ENCODE measurements around the gene TREML1.

Gene TREML1

DNA sequence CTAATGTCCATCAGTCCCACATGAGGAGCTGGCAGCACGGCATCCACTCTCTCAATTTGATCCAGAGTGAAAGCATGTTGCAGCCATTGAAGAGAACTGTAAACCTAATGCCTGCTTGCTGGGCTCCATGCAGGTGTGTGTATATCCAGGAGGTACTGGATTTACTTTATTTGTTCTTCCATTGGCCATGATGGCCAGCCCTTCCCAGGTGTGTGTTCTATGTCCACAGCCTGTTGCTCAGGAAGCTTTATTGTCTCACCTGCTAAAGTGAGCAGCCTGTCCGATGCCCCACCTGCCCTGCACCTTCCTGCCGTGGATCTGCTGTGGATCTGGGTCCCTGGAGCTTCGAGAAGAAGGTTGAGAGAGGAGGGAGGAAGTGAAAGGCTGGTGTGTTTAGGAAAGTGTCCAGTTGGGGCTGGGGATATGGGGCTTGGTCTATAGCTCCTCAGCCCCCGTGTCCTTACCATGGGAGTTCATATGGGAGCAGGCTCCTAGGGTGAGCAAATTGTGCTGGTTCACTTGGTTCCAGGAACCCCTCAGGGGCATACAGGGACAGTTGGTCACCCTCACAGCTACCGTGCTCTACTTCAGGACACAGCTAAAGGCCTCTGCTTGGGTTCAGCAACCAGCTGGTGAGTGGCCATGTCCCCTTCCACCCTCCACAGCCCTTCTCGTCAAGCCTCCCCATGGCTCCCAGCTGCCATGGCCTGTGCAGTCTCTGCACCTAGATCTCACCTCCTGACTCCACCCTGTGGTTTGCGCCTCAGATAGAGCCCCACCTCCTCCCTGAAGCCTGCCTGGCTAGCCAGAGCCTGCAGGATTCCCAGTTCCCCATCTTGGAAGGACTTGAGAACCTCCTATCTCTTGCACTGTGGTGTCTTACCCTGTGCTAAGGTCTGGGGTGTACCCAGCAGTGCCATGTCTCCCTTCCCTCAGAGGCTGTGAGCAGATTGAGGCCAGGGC lies 34.1 kb upstream of the TREML1 start:
- H3K36me3 ChIP-seq (ENCODE audit: control insufficient read depth, low read length) = no peaks in the 10 kb centered on the region
- H3K9me2 ChIP-seq (replicated peaks; ENCODE audit: control insufficient read depth, low read length) = no peaks in the 10 kb centered on the region
- H3K4me3 ChIP-seq (ENCODE audit: low read length) = no peak overlapping the region
- peaks cover 14% of the 10 kb centered on the region; the same call in 1 of the 2 replicates for H3K9me3 ChIP-seq (ENCODE audit: control insufficient read depth, insufficient read depth, low read length)
- TF ChIP-seq, protein P1, sequence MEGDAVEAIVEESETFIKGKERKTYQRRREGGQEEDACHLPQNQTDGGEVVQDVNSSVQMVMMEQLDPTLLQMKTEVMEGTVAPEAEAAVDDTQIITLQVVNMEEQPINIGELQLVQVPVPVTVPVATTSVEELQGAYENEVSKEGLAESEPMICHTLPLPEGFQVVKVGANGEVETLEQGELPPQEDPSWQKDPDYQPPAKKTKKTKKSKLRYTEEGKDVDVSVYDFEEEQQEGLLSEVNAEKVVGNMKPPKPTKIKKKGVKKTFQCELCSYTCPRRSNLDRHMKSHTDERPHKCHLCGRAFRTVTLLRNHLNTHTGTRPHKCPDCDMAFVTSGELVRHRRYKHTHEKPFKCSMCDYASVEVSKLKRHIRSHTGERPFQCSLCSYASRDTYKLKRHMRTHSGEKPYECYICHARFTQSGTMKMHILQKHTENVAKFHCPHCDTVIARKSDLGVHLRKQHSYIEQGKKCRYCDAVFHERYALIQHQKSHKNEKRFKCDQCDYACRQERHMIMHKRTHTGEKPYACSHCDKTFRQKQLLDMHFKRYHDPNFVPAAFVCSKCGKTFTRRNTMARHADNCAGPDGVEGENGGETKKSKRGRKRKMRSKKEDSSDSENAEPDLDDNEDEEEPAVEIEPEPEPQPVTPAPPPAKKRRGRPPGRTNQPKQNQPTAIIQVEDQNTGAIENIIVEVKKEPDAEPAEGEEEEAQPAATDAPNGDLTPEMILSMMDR (IDR thresholded peaks at IDR 0.05; ENCODE audit: low read depth, low read length, poor library complexity, severe bottlenecking) = no peak
- no peak for TF ChIP-seq EZH2phosphoT487 (IDR thresholded peaks at IDR 0.05; ENCODE audit: borderline replicate concordance, low read length)
- no peaks in the 10 kb centered on the region for H4K20me1 ChIP-seq (ENCODE audit: control insufficient read depth, insufficient read depth, low read depth, low read length)
- H3K79me2 ChIP-seq (ENCODE audit: control insufficient read depth, low read length) = no peaks in the 10 kb centered on the region
- H3F3A ChIP-seq (ENCODE audit: control insufficient read depth, insufficient read depth) = no peaks in the 10 kb centered on the region
- no peak overlapping the region for H3K27ac ChIP-seq (ENCODE audit: low read depth, low read length)
- H3K4me2 ChIP-seq (ENCODE audit: low read length) = no peak overlapping the region
- peaks cover 8% of the 10 kb centered on the region for H3K4me1 ChIP-seq (ENCODE audit: control insufficient read depth, low read length)
- no peaks in the 10 kb centered on the region for H3K27me3 ChIP-seq (ENCODE audit: control insufficient read depth, low read length)

DNA sequence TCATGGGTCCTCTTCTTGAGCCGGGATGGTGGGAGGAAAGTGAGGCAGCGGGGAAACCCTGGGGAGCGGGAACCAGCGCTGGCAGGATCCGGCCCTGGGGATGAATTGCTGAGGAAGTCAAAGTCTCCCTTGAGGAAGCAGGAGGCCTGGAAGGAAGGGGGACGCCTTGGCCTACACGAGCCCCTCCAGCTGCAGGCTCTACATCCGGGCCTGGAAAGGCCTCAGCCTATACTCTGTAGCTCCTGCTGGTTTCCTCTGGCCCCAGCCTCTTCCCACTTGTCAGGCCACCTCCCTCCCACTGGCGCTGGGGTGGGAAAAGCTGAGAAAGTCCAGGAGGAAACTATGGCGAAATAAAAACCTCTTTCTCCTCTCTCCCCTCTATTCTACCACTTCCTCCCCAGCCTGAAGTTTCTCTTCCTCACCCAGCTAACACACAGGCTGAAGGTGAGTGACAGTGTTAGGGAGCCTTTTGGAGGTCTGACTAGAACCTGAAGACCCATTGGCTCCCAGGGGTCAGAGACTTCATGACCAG lies 31.9 kb upstream of the TREML1 start:
- peaks cover 14% of the 10 kb centered on the region; the same call in 1 of the 2 replicates for H3K9me3 ChIP-seq (ENCODE audit: control insufficient read depth, insufficient read depth, low read length)
- no peaks in the 10 kb centered on the region for H3K9me2 ChIP-seq (replicated peaks; ENCODE audit: control insufficient read depth, low read length)
- no peaks in the 10 kb centered on the region for H3K79me2 ChIP-seq (ENCODE audit: control insufficient read depth, low read length)
- no peak overlapping the region for H3K4me2 ChIP-seq (ENCODE audit: low read length)
- no peaks in the 10 kb centered on the region for H4K20me1 ChIP-seq (ENCODE audit: control insufficient read depth, insufficient read depth, low read depth, low read length)
- no peak overlapping the region for H3K27ac ChIP-seq (ENCODE audit: low read depth, low read length)
- H3K4me1 ChIP-seq (ENCODE audit: control insufficient read depth, low read length) = peaks cover 20% of the 10 kb centered on the region
- no peaks in the 10 kb centered on the region for H3F3A ChIP-seq (ENCODE audit: control insufficient read depth, insufficient read depth)
- H3K27me3 ChIP-seq (ENCODE audit: control insufficient read depth, low read length) = no peaks in the 10 kb centered on the region
- no peak overlapping the region for H3K4me3 ChIP-seq (ENCODE audit: low read length)
- TF ChIP-seq, protein P1 (IDR thresholded peaks at IDR 0.05; ENCODE audit: low read depth, low read length, poor library complexity, severe bottlenecking) = no peak
- TF ChIP-seq EZH2phosphoT487 (IDR thresholded peaks at IDR 0.05; ENCODE audit: borderline replicate concordance, low read length) = no peak
- H3K36me3 ChIP-seq (ENCODE audit: control insufficient read depth, low read length) = no peaks in the 10 kb centered on the region

DNA sequence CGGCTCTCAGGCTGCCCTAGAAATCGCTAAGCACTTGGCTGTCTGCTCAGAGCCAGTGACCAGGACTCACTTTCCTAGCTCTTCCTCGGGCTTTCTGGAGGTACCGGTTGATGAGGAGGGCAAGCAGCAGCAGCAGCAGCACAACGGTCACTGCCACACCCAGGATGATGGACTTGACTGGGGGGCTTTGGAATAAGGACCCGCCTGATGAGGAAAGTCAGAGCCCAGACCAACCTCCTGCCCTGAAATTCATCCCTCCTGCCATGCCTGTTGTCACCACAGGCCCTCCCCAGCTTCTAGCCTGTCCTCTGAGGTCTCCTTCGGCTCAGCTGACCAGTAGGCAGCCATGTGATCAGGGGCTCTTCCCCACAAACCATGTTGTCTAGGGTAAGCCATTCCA lies 30.6 kb upstream of the TREML1 start:
- Histone ChIP-seq H3K27me3 (ENCODE audit: control insufficient read depth, low read length) (no peaks in the 10 kb centered on the region), H3F3A (ENCODE audit: control insufficient read depth, insufficient read depth) (no peaks in the 10 kb centered on the region), H3K9me2 (replicated peaks; ENCODE audit: control insufficient read depth, low read length) (no peaks in the 10 kb centered on the region), H3K79me2 (ENCODE audit: control insufficient read depth, low read length) (no peaks in the 10 kb centered on the region), H3K4me2 (ENCODE audit: low read length) (no peak overlapping the region), H4K20me1 (ENCODE audit: control insufficient read depth, insufficient read depth, low read depth, low read length) (no peaks in the 10 kb centered on the region), H3K4me3 (ENCODE audit: low read length) (no peak overlapping the region), H3K27ac (ENCODE audit: low read depth, low read length) (no peak overlapping the region), H3K36me3 (ENCODE audit: control insufficient read depth, low read length) (no peaks in the 10 kb centered on the region), H3K9me3 (ENCODE audit: control insufficient read depth, insufficient read depth, low read length) (peaks cover 6% of the 10 kb centered on the region; the same call in 1 of the 2 replicates), H3K4me1 (ENCODE audit: control insufficient read depth, low read length) (peaks cover 20% of the 10 kb centered on the region)
- TF ChIP-seq, protein P1 (IDR thresholded peaks at IDR 0.05; ENCODE audit: low read depth, low read length, poor library complexity, severe bottlenecking) = no peak
- no peak for TF ChIP-seq EZH2phosphoT487 (IDR thresholded peaks at IDR 0.05; ENCODE audit: borderline replicate concordance, low read length)
